Ectodermal cell (in vitro differentiated cells): ENCODE results near the gene TXNDC15. TPM values are rescaled to one million over a fixed set of nuclear protein-coding genes. Genes with fewer than 3 reads are reported as not detected.
A peak's percentile ranks its signal among the peaks of the same experiment; 100 is the strongest.
"Not testable (repeated sequence)": the region's sequence is repeated elsewhere in the genome, so short reads cannot be mapped to it uniquely, and the experiment has no call there.

Source experiments
- H3K27ac ChIP-seq: 2 replicates; pipeline ENCODE4 v1.7.0; 2013; ENCODE audit warnings: mild to moderate bottlenecking, low read depth, low read length; ENCODE audit not compliant: insufficient read depth, poor library complexity, severe bottlenecking
- H3K27me3 ChIP-seq: 2 replicates; pipeline ENCODE4 v1.7.0; 2013; ENCODE audit warnings: mild to moderate bottlenecking, low read length; ENCODE audit not compliant: insufficient read depth, control insufficient read depth, poor library complexity, severe bottlenecking
- H3K36me3 ChIP-seq: one replicate; pipeline ENCODE4 v1.7.0; 2013; ENCODE audit warnings: low read length; ENCODE audit not compliant: control insufficient read depth, insufficient read depth
- H3K4me1 ChIP-seq: one replicate; pipeline ENCODE4 v1.7.0; 2013; ENCODE audit warnings: low read length; ENCODE audit not compliant: control insufficient read depth, insufficient read depth
- H3K4me3 ChIP-seq: 2 replicates; pipeline ENCODE4 v1.7.0; 2013; ENCODE audit warnings: low read depth, low read length, control low read depth; ENCODE audit not compliant: insufficient read depth
- H3K9me3 ChIP-seq: 2 replicates; pipeline ENCODE4 v1.7.0; 2013; ENCODE audit warnings: mild to moderate bottlenecking, low read length, moderate library complexity; ENCODE audit not compliant: control insufficient read depth
- WGBS, 2 experiments: methylation state at CpG; one replicate each; pipeline ENCODE4 v1.1.7; 2013; ENCODE audit warnings: missing lambda C conversion rate in 2 of 2; 5-methylcytosine and 5-hydroxymethylcytosine counted together
- polyA plus RNA-seq, 4 experiments: library from polyadenylated mRNA; stranded (reverse); fragments of 50-300 nt; gene quantifications; one replicate each; pipeline ENCODE4 v1.2.3, GENCODE V29; 2013

The TXNDC15 gene, protein sequence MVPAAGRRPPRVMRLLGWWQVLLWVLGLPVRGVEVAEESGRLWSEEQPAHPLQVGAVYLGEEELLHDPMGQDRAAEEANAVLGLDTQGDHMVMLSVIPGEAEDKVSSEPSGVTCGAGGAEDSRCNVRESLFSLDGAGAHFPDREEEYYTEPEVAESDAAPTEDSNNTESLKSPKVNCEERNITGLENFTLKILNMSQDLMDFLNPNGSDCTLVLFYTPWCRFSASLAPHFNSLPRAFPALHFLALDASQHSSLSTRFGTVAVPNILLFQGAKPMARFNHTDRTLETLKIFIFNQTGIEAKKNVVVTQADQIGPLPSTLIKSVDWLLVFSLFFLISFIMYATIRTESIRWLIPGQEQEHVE
- 37.9 TPM for polyA plus RNA-seq (2013, experiment 1 of 4)
- polyA plus RNA-seq (2013, experiment 2 of 4), result 38.5 TPM
- 28.7 TPM for polyA plus RNA-seq (2013, experiment 3 of 4)
- polyA plus RNA-seq (2013, experiment 4 of 4), result 41.7 TPM

DNA sequence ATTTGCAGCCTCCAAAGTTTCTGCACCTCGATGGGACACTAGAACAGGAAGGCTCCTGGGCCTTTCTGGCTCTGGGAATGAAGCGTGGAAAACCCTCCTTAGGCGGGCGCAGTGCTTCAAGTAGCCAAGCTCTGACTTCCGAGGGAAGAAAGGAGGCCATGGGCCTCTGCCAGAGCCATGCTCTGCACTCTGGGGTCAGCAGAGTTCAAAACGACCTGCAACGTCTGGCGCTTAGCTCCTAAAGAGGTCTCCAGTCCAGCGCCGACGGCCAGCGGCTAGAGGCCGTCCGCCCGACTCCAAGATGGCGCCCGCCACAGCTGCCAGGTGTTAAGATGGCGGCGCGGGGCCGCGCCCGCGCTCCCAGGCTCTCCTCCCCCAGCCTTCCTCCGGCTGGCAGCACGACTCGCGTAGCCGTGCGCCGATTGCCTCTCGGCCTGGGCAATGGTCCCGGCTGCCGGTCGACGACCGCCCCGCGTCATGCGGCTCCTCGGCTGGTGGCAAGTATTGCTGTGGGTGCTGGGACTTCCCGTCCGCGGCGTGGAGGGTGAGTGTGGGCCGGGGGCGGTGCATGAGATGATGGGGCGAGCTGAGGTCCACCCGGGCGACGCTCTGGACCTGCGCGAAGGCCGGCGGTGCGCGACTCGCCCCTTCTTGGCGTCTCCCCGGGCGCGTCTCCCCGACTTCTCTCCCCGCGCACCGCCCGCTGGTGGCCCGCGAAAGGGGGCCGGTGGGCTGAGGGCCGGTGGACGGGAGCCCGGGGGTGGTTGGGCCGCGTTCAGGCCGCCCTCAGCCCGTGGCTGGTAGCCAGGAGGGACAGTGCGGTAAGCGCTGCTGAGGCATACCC is at the start of gene TXNDC15:
Gene TXNDC15 (plus strand): TSS at position 385 of the 844 bp plus-strand sequence. CDS start 57 bp downstream, at position 442.
- peak within 1 kb of the TSS; percentile 72 for H3K27ac ChIP-seq
- WGBS, 2 experiments, result 4% methylated on average over 79 of the region's 79 CpGs
- H3K36me3 ChIP-seq, result no peaks in the 10 kb centered on the region
- no peaks in the 10 kb centered on the region for H3K27me3 ChIP-seq
- H3K4me3 ChIP-seq, result peak within 1 kb of the TSS; percentile 82
- H3K9me3 ChIP-seq, result no peaks in the 10 kb centered on the region
- H3K4me1 ChIP-seq, result no peaks in the 10 kb centered on the region

DNA sequence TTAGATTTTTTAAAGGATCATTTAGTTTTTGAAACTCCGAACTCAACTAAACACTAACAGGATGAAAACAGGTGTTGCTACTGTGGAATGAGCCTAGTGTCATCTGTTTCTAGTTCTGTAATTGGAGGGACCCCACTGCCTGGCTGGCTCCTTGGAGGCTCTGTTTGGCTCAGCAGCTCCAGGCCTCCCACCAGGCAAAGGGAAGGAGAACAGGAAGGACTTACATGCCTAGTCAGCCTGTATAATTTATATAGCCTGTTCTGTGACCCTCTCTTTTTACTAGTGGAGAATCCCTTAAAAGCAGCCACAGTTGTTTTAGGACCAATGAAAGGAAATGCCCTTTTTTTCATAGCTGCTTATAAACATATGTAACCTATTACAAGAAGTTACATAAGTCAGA is 49.5 kb upstream of the TXNDC15 start:
- WGBS, 2 experiments, result 100% methylated on average over 1 of the region's 1 CpG
- Histone ChIP-seq H3K27me3 (no peaks in the 10 kb centered on the region), H3K9me3 (no peaks in the 10 kb centered on the region), H3K4me1 (no peaks in the 10 kb centered on the region), H3K4me3 (no peak overlapping the region), H3K36me3 (peaks cover 46% of the 10 kb centered on the region), H3K27ac (no peak overlapping the region)

DNA sequence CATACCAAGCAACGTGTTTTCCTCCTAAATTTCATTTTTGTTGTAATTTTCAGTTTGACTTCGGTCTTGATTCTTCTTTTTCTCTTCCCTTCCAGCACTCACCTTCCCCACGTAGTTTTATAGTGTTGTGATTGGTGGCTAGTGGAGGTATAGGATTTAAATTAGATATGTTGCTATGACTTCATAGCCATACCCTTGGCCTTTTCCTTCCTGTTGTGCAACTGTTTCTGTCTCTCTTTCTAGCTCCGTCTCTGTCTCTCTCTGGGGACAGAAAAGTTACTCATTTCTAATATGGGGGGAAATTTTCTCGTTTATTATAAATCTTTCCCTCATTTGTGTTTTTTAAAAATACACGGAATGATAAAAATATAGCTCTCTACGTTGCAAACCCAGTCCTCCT is 49.0 kb upstream of the TXNDC15 start:
- no peak overlapping the region for H3K4me3 ChIP-seq
- no peaks in the 10 kb centered on the region for H3K27me3 ChIP-seq
- no peaks in the 10 kb centered on the region for H3K4me1 ChIP-seq
- WGBS, 2 experiments, result 91 to 95% methylated on average over 4 to 6 of the region's 7 CpGs
- no peaks in the 10 kb centered on the region for H3K9me3 ChIP-seq
- H3K36me3 ChIP-seq, result peaks cover 45% of the 10 kb centered on the region
- H3K27ac ChIP-seq, result no peak overlapping the region

DNA sequence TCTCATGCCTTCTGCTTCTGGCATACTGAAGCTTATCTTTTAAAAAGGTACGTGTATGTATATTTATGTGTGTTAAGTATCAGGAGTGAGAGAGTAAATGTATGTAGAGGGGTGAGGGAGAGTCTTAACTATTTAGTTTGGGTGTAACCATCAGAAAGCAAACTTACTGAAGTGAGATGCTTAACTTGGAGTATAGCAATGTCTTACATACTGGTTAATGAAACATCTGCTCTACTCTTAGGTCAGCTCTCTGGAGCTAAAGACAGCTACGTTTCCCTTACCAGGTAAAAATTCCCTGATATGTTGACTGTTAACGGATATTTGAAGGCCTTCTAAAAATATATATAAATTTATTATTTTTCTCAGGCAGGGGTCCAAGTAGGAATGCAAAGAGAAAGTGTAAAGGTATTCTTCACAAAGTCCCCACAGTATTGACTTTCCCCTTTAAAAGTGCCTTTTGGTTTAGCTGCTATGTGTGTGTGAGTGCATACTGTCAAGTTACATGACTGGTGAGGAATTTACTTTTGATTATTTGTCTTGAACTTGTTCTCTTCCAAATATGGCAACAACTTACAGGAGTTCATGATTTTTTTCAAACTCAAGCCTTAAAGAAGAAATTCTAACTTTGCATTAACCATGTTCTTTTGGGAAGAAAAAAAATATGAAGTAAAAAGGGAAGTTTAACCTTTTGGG is 40.7 kb upstream of the TXNDC15 start:
- WGBS, 2 experiments, result 94 to 96% methylated on average over 2 of the region's 3 CpGs
- Histone ChIP-seq H3K4me3 (no peak overlapping the region), H3K4me1 (no peaks in the 10 kb centered on the region), H3K27ac (no peak overlapping the region), H3K36me3 (peaks cover 14% of the 10 kb centered on the region), H3K9me3 (no peaks in the 10 kb centered on the region), H3K27me3 (no peaks in the 10 kb centered on the region)

DNA sequence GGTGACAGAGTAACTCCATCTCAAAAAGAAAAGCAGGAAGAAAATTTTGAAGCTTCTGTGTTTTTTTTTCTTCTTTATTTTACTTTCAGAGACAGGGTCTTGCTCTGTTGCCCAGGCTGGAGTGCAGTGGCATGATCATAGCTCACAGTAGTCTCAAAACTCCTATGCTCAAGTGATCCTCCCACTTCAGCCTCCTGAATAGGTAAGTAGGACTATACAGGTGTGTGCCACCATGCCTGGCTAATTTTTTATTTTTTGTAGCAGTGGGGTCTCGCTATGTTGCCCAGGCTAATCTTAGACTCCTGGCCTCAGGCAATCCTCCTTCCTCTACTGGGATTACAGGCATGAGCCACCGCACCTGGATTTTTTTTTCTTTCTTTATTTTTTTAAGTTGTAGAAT is 38.5 kb upstream of the TXNDC15 start:
- Histone ChIP-seq H3K9me3 (no peaks in the 10 kb centered on the region), H3K27ac (no peak overlapping the region), H3K36me3 (peaks cover 10% of the 10 kb centered on the region), H3K4me3 (no peak overlapping the region), H3K27me3 (no peaks in the 10 kb centered on the region), H3K4me1 (no peaks in the 10 kb centered on the region)
- 88 to 100% methylated on average over 1 of the region's 2 CpGs for WGBS, 2 experiments

DNA sequence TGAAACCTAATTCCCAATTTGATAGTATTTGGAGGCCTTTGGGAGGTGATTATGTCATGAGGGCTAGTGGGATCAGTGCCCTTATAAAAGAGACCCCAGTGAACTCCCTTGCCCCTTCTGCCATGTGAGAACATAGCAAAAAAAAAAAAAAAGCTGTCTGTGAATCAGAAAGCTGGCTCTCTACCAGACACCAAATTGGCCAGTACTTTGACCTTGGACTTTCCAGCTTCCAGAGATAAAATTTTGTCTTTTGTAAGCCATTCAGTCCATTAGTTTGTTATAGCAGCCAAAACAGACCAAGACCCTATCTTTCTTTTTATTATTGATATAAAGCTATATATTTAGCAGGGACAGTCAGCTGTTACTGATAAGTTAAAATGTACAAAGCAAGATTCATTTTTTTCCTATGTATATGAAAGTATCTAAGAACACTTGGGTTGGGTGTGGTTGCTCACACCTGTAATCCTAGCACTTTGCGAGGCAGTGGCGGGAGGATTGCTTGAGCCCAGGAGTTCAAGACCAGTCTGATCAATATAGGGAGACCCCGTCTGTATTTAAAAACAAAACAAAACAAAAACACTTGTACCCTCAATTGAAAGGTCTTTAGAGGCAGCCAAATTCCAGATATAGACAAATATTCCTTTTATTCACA is 36.5 kb upstream of the TXNDC15 start:
- H3K27ac ChIP-seq, result no peak overlapping the region
- H3K36me3 ChIP-seq, result peaks cover 10% of the 10 kb centered on the region
- H3K27me3 ChIP-seq, result no peaks in the 10 kb centered on the region
- no peaks in the 10 kb centered on the region for H3K9me3 ChIP-seq
- no peak overlapping the region for H3K4me3 ChIP-seq
- 91 to 95% methylated on average over 3 of the region's 3 CpGs for WGBS, 2 experiments
- H3K4me1 ChIP-seq, result no peaks in the 10 kb centered on the region

DNA sequence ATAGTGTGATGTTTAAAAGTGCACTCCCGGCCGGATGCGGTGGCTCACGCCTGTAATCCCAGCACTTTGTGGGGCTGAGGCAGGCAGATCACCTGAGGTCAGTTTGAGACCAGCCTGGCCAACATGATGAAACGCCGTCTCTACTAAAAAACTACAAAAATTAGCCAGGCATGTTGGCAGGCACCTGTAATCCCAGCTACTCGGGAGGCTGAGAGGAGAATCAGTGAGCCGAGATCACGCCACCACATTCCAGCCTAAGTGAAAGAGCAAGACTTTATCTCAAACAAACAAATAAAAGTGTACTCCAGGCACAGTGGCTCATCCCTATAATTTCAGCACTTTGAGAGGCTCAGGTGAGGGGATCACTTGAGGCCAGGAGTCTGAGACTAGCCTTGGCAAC is 35.8 kb upstream of the TXNDC15 start:
- H3K9me3 ChIP-seq, H3K27ac ChIP-seq, H3K36me3 ChIP-seq, H3K27me3 ChIP-seq, H3K4me1 ChIP-seq, H3K4me3 ChIP-seq: not testable (repeated sequence)
- 91 to 94% methylated on average over 9 of the region's 9 CpGs for WGBS, 2 experiments

DNA sequence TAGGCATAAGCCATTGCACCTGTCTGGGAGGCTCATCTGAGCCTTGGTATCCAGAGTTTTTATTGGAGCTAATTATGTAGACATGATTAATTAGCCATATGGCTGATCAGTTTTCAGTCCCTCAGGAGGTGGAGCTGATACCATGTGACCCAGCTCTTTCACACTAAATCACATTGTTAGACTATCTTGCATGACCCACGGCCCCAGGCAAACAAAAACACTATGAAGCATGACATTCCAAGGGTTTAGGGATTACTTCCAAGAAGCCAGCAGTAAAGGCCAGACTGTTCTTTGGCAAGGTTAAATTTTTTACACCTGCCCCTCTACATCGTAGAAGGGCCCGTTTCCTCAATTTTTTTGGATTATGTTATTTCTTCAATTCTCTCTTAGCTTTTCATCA is 33.4 kb upstream of the TXNDC15 start:
- no peaks in the 10 kb centered on the region for H3K9me3 ChIP-seq
- H3K27me3 ChIP-seq, result no peaks in the 10 kb centered on the region
- WGBS, 2 experiments, result 76 to 93% methylated on average over 3 of the region's 3 CpGs
- H3K27ac ChIP-seq, result no peak overlapping the region
- H3K4me1 ChIP-seq, result no peaks in the 10 kb centered on the region
- no peak overlapping the region for H3K4me3 ChIP-seq
- peaks cover 4% of the 10 kb centered on the region for H3K36me3 ChIP-seq

DNA sequence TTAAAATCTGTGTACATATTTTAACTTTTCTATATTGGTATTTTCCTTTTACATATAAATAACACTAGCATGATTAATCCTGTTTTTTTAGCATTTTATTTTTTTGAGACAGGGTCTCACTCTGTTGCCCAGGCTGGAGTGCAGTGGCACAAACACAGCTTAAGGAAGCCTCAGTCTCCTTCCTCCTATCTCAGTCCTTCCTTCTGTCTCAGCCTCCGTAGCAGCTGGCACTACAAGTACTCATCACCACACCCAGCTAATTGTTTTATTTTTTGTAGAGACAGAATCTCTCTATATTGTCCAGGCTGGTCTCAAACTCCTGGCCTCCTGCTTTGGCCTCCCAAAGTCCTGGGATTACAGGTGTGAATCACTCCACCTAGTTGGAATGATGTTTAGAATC is 29.9 kb upstream of the TXNDC15 start:
- Histone ChIP-seq H3K4me3 (no peak overlapping the region), H3K27ac (no peak overlapping the region), H3K36me3 (peaks cover 4% of the 10 kb centered on the region), H3K27me3 (no peaks in the 10 kb centered on the region), H3K9me3 (no peaks in the 10 kb centered on the region), H3K4me1 (no peaks in the 10 kb centered on the region)
- 92% methylated on average over 1 of the region's 1 CpG; no CpG with 5 or more reads in 1 of the 2 experiments for WGBS, 2 experiments
